Eye (tissue), 1 donor: ENCODE measurements around the gene TMEM196.
"Not testable (repeated sequence)": the region's sequence is repeated elsewhere in the genome, so short reads cannot be mapped to it uniquely, and the experiment has no call there.

Experiments
- DNase-seq: peaks from one replicate; pipeline ENCODE4 v3.0.0-alpha.2; 2015

TMEM196 gene

GRCh38 chr7:19705663-19706062 is 67.8 kb downstream of the TMEM196 start:
- no peak for DNase-seq

DNA sequence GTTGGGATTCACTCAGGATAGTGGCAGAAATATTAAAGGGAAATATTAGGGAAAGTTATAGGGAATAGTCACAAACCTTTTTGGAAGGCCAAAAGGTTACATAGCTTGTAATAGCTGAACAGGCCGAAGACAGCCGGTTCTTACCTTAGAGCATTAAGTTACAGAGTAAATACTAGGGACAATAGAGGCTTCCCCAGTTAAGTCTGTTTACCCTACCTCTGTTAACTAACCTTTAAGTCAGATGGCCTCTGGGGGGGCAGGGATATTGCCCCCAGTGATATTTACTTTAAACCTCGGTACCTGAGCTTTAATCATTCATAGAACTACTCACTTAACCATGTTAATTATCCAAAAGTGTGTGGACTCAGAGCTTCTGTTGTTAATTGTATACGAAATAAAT is 71.9 kb downstream of the TMEM196 start:
- no peak for DNase-seq

GRCh38 chr7:19700936-19701335 is 72.5 kb downstream of the TMEM196 start:
- DNase-seq, result no peak

DNA sequence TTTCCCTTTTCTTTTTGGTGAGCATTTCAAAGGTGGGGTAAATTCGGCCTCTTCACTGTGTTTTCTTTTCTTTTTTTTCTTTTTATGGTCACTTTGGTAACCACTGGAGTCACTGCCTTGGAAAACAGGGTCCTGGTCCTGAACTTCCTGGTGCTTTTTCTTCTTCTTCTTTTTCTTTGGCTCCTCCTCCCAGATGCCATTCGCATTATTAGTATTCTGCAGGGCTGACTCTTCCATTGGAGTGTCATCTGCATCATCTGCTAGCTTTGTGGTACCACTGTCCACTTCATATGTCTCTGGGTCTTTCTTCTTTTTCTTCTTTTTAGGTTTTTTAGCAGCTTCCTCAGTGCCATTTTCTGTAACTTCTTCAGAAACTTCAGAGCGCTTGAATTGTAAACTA is 75.1 kb downstream of the TMEM196 start:
- no peak for DNase-seq

DNA sequence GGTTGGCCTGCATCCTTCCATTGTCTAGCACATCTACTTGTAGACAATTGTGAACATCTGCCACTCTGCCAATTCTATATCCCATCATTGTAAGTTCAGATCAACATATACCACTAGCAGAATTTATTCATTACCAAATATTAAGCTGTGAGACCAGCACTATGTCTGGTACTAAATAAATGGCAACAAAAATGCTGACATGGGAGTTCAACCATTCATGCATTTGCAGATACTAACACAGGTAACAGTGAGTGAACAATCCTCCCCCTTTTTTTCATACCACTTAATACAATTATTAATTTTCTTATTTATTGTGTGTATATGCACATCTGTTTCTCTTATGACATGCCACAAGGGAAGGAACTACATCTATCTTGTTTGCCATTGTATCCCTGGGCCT is 76.5 kb downstream of the TMEM196 start:
- DNase-seq, result no peak

- DNase-seq, result no peak
These were observed 81.1 kb downstream of the TMEM196 start for GRCh38 chr7:19692111-19692828.

DNA sequence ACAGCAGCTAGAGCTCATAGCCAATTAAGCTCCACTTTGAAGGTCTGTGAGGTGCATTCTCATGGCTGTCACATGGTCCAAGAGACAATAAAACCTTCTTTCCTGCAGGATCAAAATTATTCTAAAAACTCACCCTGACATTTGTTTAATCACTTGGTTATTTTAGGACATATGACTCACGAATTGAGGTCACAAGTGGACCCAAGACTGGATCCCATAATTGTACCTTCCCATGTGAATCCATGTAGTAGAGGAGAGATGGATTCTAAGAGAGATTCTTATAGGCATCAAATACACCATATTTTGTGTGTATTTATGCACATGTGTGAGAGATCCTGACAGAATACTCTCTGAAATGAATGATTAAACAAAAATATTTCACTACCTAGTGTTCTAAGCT is 82.7 kb downstream of the TMEM196 start:
- no peak for DNase-seq

DNA sequence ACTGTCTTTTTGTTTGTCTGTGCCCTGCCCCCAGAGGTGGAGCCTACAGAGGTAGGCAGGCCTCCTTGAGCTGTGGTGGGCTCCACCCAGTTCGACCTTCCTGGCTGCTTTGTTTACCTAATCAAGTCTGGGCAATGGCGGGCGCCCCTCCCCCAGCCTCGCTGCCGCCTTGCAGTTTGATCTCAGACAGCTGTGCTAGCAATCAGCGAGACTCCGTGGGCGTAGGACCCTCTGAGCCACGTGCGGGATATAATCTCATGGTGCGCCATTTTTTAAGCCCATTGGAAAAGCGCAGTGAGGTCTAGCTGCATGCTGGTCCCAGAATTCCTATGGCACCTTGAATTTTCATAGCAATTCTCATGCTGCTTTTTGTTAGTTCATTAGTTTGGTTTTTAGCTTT is 84.3 kb downstream of the TMEM196 start:
- not testable (repeated sequence) for DNase-seq

DNA sequence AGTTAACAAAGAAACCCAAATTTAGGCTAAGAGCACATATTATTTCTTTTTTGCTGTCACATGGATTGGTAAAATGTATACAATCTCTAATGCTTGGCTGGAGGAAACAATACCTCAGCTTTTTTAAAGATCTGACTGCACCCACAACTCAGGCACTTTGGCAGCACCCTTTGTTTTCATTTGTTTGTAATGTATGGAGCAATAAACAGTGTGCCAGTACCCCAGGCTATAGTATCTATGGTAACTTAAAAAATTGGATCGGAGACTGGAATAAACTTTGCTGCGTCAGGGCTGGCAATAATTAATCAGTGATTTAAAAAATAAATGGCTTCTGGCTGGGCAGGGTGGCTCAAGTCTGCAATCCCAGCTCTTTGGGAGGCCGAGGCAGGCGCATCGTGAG is 91.8 kb downstream of the TMEM196 start:
- DNase-seq, result no peak

DNA sequence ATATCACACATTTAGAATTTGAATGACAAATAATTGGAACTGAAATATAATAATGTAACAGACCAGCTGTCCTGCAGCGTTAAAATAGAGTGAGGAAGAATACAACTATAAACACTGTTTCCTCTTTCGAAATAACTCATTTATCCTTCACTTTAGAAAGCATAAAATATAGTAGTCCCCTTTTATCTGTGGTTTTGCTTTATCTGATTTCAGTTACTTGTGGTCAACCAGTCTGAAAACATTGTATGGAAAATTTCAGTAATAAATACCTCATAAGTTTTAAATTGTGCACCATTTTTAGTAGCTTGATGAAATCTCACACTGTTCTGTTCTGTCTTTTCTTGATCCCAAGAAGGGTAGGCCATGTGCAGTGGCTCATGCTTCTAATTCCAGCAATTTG is 96.2 kb downstream of the TMEM196 start:
- no peak for DNase-seq

- DNase-seq, result no peak
These were observed 97.6 kb downstream of the TMEM196 start for GRCh38 chr7:19675816-19676215.

DNA sequence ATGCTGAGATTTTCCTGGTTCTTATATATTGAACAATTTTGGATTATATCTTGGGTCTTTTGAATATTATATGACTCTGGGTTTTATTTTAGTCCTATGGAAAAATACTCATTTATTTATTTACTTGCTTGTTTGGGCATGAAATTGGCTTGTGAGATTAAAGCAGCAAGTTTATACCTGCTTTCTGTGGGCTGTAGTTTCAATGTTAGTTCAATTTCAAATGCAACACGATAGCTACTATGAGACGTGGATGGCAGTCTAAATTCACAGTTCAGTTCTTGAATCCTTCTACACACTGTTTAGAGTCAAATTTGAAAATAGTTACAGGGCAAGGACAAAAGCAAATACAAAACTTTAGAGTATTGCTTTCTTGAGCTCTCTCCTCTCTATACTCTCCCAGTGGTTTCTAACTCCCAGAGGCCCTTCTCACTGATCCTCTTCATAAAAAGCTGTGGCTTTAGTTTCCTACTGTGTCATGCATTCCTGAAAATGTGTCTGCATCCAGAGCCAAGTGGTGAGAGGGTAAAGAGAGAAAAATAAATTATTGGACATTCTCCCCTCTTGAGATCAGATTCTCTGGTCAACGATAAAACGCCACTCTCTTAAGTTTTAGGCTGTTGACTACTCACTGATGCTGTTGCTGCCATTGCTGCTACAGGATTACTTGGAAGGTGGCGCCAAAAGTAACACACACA is 99.0 kb downstream of the TMEM196 start:
- no peak for DNase-seq

DNA sequence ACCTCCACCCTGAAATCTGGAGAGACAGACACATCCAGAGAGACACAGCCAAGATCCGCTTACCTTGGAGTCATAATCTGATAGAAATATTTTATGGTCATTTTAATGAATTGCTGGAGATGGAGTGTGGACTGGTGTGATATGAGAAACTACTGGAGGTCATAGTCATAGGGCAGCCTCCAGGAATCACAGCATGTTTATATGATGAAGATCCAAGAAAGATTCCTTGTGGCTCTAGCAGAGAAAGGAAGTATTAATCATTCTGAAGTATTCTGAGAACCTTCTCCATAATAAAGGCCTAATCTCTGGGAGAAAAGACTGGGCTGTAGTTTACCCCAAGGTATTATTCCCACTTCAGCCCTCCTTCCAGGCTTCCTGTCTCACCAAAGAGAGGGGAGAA is 102.6 kb downstream of the TMEM196 start:
- DNase-seq, result no peak
